ENCODE measurements around the gene ZMIZ1. TPM values are rescaled to one million over a fixed set of nuclear protein-coding genes. Genes with fewer than 3 reads are reported as not detected.

Gene ZMIZ1
- total RNA-seq, 4 donors from 2014 or later = 71.9 to 104 (median 79.5) TPM

DNA sequence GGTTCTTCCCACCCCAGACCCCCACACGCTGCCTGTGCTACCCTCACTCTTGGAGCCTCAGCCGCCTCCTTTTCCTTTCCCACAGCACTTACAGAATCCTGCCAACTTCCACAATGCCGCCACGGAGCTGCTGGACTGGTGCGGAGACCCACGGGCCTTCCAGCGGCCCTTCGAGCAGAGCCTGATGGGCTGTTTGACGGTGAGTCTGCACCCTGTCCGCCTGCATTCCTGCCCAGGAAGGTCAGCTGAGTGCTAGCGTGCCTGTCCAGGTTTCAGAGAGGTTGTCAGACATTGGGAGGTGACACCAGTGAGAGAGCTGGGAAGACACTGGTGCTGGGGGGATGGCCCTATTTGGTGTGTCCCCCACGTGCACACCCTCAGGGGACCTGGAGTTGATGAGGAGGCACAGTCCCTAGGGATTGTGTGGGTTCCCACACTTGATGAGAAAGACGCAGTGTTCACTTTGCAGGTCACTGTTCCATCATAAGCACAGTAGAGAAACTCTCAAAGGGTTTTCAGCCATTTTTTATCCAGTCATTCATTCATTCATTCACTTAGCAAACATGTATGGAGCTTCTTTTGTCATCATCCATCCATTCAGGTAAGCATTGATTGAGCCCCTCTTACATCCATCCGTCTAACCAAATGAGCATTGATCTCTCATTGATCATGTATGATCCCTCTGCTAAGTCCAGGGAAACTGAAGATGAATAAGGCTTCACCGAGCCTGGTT, 139.7 kb downstream of the ZMIZ1 start:
- TF ChIP-seq POLR2A (IDR thresholded peaks at IDR 0.05) (no peak), EP300 (IDR thresholded peaks at IDR 0.05) (no peak), POLR2AphosphoS5 (IDR thresholded peaks at IDR 0.05) (no peak)
- TF ChIP-seq, protein P1, sequence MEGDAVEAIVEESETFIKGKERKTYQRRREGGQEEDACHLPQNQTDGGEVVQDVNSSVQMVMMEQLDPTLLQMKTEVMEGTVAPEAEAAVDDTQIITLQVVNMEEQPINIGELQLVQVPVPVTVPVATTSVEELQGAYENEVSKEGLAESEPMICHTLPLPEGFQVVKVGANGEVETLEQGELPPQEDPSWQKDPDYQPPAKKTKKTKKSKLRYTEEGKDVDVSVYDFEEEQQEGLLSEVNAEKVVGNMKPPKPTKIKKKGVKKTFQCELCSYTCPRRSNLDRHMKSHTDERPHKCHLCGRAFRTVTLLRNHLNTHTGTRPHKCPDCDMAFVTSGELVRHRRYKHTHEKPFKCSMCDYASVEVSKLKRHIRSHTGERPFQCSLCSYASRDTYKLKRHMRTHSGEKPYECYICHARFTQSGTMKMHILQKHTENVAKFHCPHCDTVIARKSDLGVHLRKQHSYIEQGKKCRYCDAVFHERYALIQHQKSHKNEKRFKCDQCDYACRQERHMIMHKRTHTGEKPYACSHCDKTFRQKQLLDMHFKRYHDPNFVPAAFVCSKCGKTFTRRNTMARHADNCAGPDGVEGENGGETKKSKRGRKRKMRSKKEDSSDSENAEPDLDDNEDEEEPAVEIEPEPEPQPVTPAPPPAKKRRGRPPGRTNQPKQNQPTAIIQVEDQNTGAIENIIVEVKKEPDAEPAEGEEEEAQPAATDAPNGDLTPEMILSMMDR (IDR thresholded peaks at IDR 0.05) = no peak
- Histone ChIP-seq H3K27me3 (no peaks in the 10 kb centered on the region), H3K27ac (no peak overlapping the region), H3K36me3 (peaks cover 86% of the 10 kb centered on the region), H3K4me1 (peaks cover 5% of the 10 kb centered on the region), H3K9me3 (no peaks in the 10 kb centered on the region), H3K4me3 (no peak overlapping the region)
- 89% methylated on average over 15 of the region's 15 CpGs for WGBS
- no peak for DNase-seq (ENCODE audit: low spot score in 2 of 2)

DNA sequence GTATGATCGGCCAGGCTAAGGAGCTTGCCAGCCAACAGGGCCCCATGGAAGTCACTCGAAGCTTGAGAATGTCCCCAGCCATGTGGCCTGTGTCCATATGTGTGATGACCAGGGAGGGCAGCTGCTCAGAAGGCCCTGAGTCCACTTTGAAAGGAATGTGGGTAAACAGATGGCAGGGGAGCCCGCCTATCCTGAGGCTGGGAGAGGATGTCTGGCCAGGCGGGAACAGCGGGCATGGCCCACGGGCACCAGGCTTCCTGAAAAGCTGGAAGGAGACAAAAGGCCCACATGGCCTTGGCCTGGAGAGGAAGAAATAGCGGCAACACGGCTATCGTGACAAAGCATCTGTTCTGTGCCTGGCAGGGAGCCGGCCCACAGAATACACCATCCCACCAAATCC, 140.6 kb downstream of the ZMIZ1 start:
- peaks cover 86% of the 10 kb centered on the region for H3K36me3 ChIP-seq
- TF ChIP-seq, protein P1 (IDR thresholded peaks at IDR 0.05) = no peak
- TF ChIP-seq POLR2AphosphoS5 (IDR thresholded peaks at IDR 0.05) (no peak), POLR2A (IDR thresholded peaks at IDR 0.05) (no peak), EP300 (IDR thresholded peaks at IDR 0.05) (no peak)

DNA sequence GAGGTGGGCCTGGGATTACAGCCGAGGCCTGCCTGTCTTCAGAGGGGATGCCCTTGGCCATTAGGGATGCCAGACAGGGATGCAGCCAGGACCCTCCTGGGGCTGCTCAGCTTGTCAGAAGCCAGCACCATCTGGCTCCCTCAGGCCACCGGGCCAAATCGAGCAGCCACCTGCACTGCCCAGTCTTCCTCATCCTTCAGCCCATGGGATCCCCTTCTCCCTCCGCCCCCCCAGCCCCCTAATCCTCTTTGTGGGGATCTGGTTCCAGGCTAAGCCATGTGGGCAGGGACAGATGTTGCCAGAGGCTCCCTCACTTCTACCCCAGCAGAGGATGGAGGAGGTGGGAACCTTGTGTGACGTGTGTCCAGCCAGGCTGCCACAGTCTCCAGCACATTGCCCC, 141.1 kb downstream of the ZMIZ1 start:
- no peak for DNase-seq (ENCODE audit: low spot score in 2 of 2)
- 84% methylated on average over 4 of the region's 5 CpGs for WGBS
- no peak overlapping the region for H3K4me3 ChIP-seq
- peaks cover 86% of the 10 kb centered on the region for H3K36me3 ChIP-seq
- TF ChIP-seq, protein P1 (IDR thresholded peaks at IDR 0.05) = no peak
- TF ChIP-seq POLR2A (IDR thresholded peaks at IDR 0.05) (no peak), EP300 (IDR thresholded peaks at IDR 0.05) (no peak)
- H3K9me3 ChIP-seq = no peaks in the 10 kb centered on the region
- peaks cover 5% of the 10 kb centered on the region for H3K4me1 ChIP-seq
- H3K27me3 ChIP-seq = no peaks in the 10 kb centered on the region
- no peak overlapping the region for H3K27ac ChIP-seq

More for the DNA sequence above, 140.6 kb downstream of the ZMIZ1 start:
- no peak overlapping the region for H3K4me3 ChIP-seq
- H3K27me3 ChIP-seq = no peaks in the 10 kb centered on the region
- 73% methylated on average over 9 of the region's 10 CpGs for WGBS
- H3K27ac ChIP-seq = no peak overlapping the region
- H3K9me3 ChIP-seq = no peaks in the 10 kb centered on the region
- peaks cover 5% of the 10 kb centered on the region for H3K4me1 ChIP-seq
- DNase-seq (ENCODE audit: low spot score in 2 of 2) = no peak

DNA sequence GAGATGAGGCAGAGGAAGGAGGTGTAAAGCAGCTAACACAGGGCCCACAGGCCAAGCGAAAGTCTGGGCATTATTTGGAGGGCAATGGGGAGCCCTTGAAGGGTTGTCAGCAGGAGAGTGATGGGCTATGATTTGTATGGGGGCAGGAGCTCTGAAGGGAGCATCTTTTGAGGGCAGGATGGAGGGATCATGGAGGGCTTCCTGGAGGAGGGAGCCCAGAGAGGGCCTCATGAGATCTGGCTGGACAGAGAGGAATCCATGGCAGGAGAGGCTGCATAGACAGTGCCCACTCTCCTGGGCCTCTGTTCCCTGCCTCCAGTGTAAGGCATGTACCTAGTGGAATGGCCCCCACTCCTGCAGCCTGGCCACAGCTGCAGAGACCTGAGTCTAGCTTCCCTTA, 141.9 kb downstream of the ZMIZ1 start:
- no peaks in the 10 kb centered on the region for H3K9me3 ChIP-seq
- WGBS = 85% methylated on average over 1 of the region's 1 CpG
- no peak overlapping the region for H3K27ac ChIP-seq
- H3K4me3 ChIP-seq = no peak overlapping the region
- no peaks in the 10 kb centered on the region for H3K27me3 ChIP-seq
- no peak for DNase-seq (ENCODE audit: low spot score in 2 of 2)
- H3K36me3 ChIP-seq = peaks cover 89% of the 10 kb centered on the region
- TF ChIP-seq POLR2A (IDR thresholded peaks at IDR 0.05) = no peak
- TF ChIP-seq, protein P1 (IDR thresholded peaks at IDR 0.05) = no peak
- TF ChIP-seq EP300 (IDR thresholded peaks at IDR 0.05) = no peak
- no peak for TF ChIP-seq POLR2AphosphoS5 (IDR thresholded peaks at IDR 0.05)
- H3K4me1 ChIP-seq = peaks cover 5% of the 10 kb centered on the region

DNA sequence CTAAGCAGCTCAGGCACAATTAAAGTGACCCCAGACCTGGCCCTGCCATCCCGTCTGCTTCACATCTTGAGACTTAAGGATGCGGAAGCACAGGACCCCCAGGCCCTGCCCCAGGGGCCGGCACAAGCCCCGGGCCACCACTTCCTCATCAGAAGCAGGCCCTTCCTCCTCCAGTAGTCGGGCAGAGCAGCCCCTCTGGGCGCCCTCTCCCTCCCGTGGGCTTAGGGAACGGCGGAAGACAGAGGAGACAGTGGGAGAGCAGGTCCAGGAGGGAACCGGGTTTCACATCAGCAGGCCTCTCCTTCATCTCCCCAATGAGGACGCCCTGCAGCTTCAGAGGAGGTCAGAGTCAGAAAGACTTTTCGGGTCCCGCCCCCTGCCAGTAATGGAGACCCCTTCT, 142.8 kb downstream of the ZMIZ1 start:
- Histone ChIP-seq H3K36me3 (peaks cover 93% of the 10 kb centered on the region), H3K4me1 (no peaks in the 10 kb centered on the region), H3K9me3 (no peaks in the 10 kb centered on the region), H3K27me3 (no peaks in the 10 kb centered on the region), H3K27ac (no peak overlapping the region), H3K4me3 (no peak overlapping the region)
- TF ChIP-seq, protein P1 (IDR thresholded peaks at IDR 0.05) = no peak
- TF ChIP-seq EP300 (IDR thresholded peaks at IDR 0.05) = no peak
- no peak for TF ChIP-seq POLR2AphosphoS5 (IDR thresholded peaks at IDR 0.05)
- TF ChIP-seq POLR2A (IDR thresholded peaks at IDR 0.05) = no peak
- WGBS = 87% methylated on average over 12 of the region's 13 CpGs
- DNase-seq (ENCODE audit: low spot score in 2 of 2) = no peak

Measured in suprapubic skin (tissue), 4 donors.